CD4-positive, alpha-beta T cell (primary cell): Measurements from ENCODE around the gene TUBAL3. TPM values are rescaled to one million over a fixed set of nuclear protein-coding genes. Genes with fewer than 3 reads are reported as not detected.

ENCODE experiments used
- ATAC-seq: fragments of 200-7000 bp; cut with Tn5 transposase; one replicate; pipeline ENCODE4 v1.10.0; 2022; ENCODE audit warnings: mild to moderate bottlenecking; ENCODE audit not compliant: poor library complexity
- CTCF ChIA-PET: fragments of 350-600 bp; sonication (Branson Sonifier 250); formaldehyde crosslinking; loops from one replicate; lab custom pipeline; 2021; ENCODE audit warnings: antibody characterized with exemption, inconsistent platforms; lab: Charles Lee
- POLR2A ChIA-PET: fragments of 350-600 bp; sonication (Branson Sonifier 250); formaldehyde crosslinking; loops from one replicate; lab custom pipeline; 2021; ENCODE audit warnings: antibody characterized with exemption, inconsistent platforms; lab: Charles Lee
- DNase-seq, 14 experiments: peaks; one replicate each; pipeline ENCODE4 v3.0.0-alpha.2; 2013 to 2020; ENCODE audit warnings: mixed read lengths in 2 of 14
- H3K27ac ChIP-seq, 2 donors: one replicate each; pipeline versions ENCODE4 v1.5.1 to v1.7.0; 2013; ENCODE audit warnings: low read length in 2 of 2, low read depth in 1 of 2, mild to moderate bottlenecking in 1 of 2
- H3K27me3 ChIP-seq, 2 experiments: 1 replicate in 1 of 2; 2 replicates in 1 of 2; pipeline versions ENCODE4 v1.6.1 to v1.7.0; 2013; ENCODE audit warnings: low read length in 2 of 2, control low read depth in 1 of 2, mild to moderate bottlenecking in 1 of 2, moderate library complexity in 1 of 2; ENCODE audit not compliant: insufficient read depth in 2 of 2, control insufficient read depth in 1 of 2
- H3K36me3 ChIP-seq: one replicate; pipeline ENCODE4 v1.6.1; 2013; ENCODE audit warnings: low read length, control low read depth; ENCODE audit not compliant: insufficient read depth
- H3K4me1 ChIP-seq: one replicate; pipeline ENCODE4 v1.6.1; 2013; ENCODE audit warnings: low read length, control low read depth; ENCODE audit not compliant: insufficient read depth
- H3K4me3 ChIP-seq: one replicate; pipeline ENCODE4 v1.5.1; 2013; ENCODE audit warnings: mild to moderate bottlenecking, low read length, moderate library complexity
- H3K9me3 ChIP-seq, 2 experiments: 1 replicate in 1 of 2; 2 replicates in 1 of 2; pipeline versions ENCODE4 v1.6.1 to v1.7.0; 2013; ENCODE audit warnings: low read length in 2 of 2, mild to moderate bottlenecking in 2 of 2, control low read depth in 1 of 2, moderate library complexity in 1 of 2; ENCODE audit not compliant: control insufficient read depth in 1 of 2, insufficient read depth in 1 of 2
- H3K27ac Mint-ChIP-seq: one replicate; pipeline ENCODE4 v1.8.0; 2020; ENCODE audit warnings: mixed read lengths
- H3K27me3 Mint-ChIP-seq: one replicate; pipeline ENCODE4 v1.8.0; 2021; ENCODE audit warnings: mixed read lengths
- H3K36me3 Mint-ChIP-seq: one replicate; pipeline ENCODE4 v1.8.0; 2021; ENCODE audit warnings: low read depth, mixed read lengths
- H3K4me1 Mint-ChIP-seq: one replicate; pipeline ENCODE4 v1.8.0; 2021; ENCODE audit warnings: low read depth, mixed read lengths
- H3K4me3 Mint-ChIP-seq: one replicate; pipeline ENCODE4 v1.8.0; 2020; ENCODE audit warnings: mild to moderate bottlenecking, mixed read lengths
- H3K9me3 Mint-ChIP-seq: one replicate; pipeline ENCODE4 v1.8.0; 2020; ENCODE audit warnings: mixed read lengths
- intact Hi-C, 2 experiments: fragments of 100-400 bp; cut with DNase I in 1 of 2; cut with micrococcal nuclease in 1 of 2; formaldehyde crosslinking; loops; one replicate each; pipeline versions ENCODE4 v1.15.1 to v1.9.0; 2023 to 2025; cut with DNase I, micrococcal nuclease
- total RNA-seq, 174 experiments: library from RNA in 2 of 174; stranded (reverse) in 2 of 174; gene quantifications; one replicate each; pipeline ENCODE4 v1.2.3 and lab custom pipeline; 2021 to 2026
- TF ChIP-seq, protein P1 (sequence below): fragments of 200-600 bp; IDR thresholded peaks from one replicate; pipeline ENCODE4 v1.8.0; 2022; ENCODE audit warnings: antibody characterized with exemption, mild to moderate bottlenecking

The TUBAL3 gene
- total RNA-seq, 2 experiments from 2014 or later = not detected

DNA sequence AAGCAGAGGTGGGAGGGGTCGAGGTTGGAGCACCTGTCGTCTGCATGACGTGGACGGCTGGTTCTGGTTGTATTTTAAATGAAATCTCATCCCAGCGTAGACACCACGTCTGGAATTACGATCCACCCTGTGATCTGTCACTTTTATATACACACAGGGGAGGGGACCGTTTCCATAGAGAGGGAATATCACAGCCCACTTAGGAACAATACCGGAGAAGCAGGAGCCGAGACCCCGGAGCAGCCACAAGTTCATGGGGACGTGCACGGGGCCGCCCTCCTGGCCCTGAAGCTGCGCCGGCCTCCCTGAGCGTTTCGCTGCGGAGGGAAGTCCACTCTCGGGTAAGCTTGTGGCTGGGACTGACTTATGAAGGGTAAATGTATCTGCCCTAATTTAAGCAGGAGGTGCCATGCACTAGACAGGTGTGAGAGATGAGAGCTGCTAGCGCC lies 39.7 kb downstream of the TUBAL3 start, which contains the start of gene UCN3:
Gene UCN3, plus strand, starts transcription at position 77 of the 449 bp plus-strand sequence. CDS start 8,755 bp downstream, outside the sequence.
- ChIA-PET CTCF (no interaction called here), POLR2A (no interaction called here)
- Histone ChIP-seq H3K27ac (no peak within 1 kb of the TSS), H3K9me3 (no peaks in the 10 kb centered on the region), H3K4me3 (no peak within 1 kb of the TSS), H3K36me3 (no peaks in the 10 kb centered on the region), H3K4me1 (no peaks in the 10 kb centered on the region), H3K27me3 (no peaks in the 10 kb centered on the region)
- H3K27ac Mint-ChIP-seq = no peak within 1 kb of the TSS
- peaks cover 5% of the 10 kb centered on the region for H3K4me1 Mint-ChIP-seq
- no peaks in the 10 kb centered on the region for H3K9me3 Mint-ChIP-seq
- ATAC-seq = no peak
- no peaks in the 10 kb centered on the region for H3K36me3 Mint-ChIP-seq
- DNase-seq = no peak
- H3K27me3 Mint-ChIP-seq = peaks cover 5% of the 10 kb centered on the region
- H3K4me3 Mint-ChIP-seq = no peak within 1 kb of the TSS
- intact Hi-C loops = no loop called here
- TF ChIP-seq, protein P1, sequence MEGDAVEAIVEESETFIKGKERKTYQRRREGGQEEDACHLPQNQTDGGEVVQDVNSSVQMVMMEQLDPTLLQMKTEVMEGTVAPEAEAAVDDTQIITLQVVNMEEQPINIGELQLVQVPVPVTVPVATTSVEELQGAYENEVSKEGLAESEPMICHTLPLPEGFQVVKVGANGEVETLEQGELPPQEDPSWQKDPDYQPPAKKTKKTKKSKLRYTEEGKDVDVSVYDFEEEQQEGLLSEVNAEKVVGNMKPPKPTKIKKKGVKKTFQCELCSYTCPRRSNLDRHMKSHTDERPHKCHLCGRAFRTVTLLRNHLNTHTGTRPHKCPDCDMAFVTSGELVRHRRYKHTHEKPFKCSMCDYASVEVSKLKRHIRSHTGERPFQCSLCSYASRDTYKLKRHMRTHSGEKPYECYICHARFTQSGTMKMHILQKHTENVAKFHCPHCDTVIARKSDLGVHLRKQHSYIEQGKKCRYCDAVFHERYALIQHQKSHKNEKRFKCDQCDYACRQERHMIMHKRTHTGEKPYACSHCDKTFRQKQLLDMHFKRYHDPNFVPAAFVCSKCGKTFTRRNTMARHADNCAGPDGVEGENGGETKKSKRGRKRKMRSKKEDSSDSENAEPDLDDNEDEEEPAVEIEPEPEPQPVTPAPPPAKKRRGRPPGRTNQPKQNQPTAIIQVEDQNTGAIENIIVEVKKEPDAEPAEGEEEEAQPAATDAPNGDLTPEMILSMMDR = no peak

- no peaks in the 10 kb centered on the region for H3K36me3 Mint-ChIP-seq
- Histone ChIP-seq H3K27ac (no peak overlapping the region), H3K36me3 (no peaks in the 10 kb centered on the region), H3K9me3 (no peaks in the 10 kb centered on the region), H3K4me1 (no peaks in the 10 kb centered on the region), H3K4me3 (no peak overlapping the region), H3K27me3 (no peaks in the 10 kb centered on the region)
- TF ChIP-seq, protein P1 = no peak
- ChIA-PET POLR2A (no interaction called here), CTCF (no interaction called here)
- no peak for DNase-seq
- no peak overlapping the region for H3K27ac Mint-ChIP-seq
- H3K27me3 Mint-ChIP-seq = peaks cover 5% of the 10 kb centered on the region
- H3K4me1 Mint-ChIP-seq = peaks cover 2% of the 10 kb centered on the region
- intact Hi-C loops = no loop called here
- no peak overlapping the region for H3K4me3 Mint-ChIP-seq
- no peaks in the 10 kb centered on the region for H3K9me3 Mint-ChIP-seq
- no peak for ATAC-seq
These were observed 40.3 kb downstream of the TUBAL3 start for GRCh38 chr10:5364374-5364773.

DNA sequence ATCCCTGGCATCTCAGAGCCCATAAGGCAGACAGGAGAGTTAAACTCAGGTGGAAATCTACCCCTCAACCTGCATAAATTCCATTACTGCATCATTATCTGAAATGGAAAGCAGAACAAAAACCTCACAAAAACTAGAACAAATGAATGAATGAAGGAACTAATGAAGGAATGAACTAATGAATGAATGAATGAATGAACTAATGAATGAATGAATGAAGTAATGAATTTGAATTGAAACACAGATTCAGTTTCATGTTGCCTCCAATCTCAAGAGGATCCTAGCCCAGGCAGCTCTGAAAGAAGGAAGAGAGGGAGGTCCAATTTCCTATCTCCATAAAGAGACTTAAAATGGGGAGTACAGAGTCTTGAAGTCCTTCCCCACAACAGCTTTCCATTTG lies 41.8 kb downstream of the TUBAL3 start:
- no peak overlapping the region for H3K27ac Mint-ChIP-seq

More for the DNA sequence above, 41.8 kb downstream of the TUBAL3 start:
- Mint-ChIP-seq H3K27me3 (peaks cover 12% of the 10 kb centered on the region), H3K4me1 (no peaks in the 10 kb centered on the region), H3K4me3 (no peak overlapping the region), H3K9me3 (no peaks in the 10 kb centered on the region), H3K36me3 (no peaks in the 10 kb centered on the region)
- TF ChIP-seq, protein P1 = no peak
- ChIA-PET POLR2A (no interaction called here), CTCF (no interaction called here)
- H3K4me1 ChIP-seq = no peaks in the 10 kb centered on the region
- no peaks in the 10 kb centered on the region for H3K36me3 ChIP-seq
- intact Hi-C loops = no loop called here
- no peaks in the 10 kb centered on the region for H3K9me3 ChIP-seq
- H3K4me3 ChIP-seq = no peak overlapping the region
- H3K27ac ChIP-seq = no peak overlapping the region
- H3K27me3 ChIP-seq = no peaks in the 10 kb centered on the region
- ATAC-seq = no peak
- DNase-seq = no peak
